Measurements from ENCODE around the gene MRPL36.

DNA sequence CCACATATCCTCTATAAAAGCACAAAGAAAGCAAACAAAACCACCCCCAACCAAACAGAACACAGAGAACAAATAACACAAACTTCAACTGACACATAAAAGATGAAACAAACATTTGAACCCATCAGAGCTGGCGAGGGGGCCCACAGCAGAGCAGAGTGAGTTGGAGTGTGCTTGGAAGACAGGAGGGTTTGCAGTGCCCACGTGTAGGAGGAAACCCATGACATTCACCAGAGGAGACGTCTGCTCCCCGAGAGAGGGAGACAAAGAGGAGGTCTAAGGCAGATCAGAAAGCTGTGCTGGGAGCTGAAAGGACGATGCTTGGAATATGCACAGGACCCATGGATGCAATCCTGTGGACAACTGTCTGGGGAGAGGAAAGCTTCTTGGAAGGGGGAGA is 27.0 kb downstream of the MRPL36 start:
- TF ChIP-seq CTCF (IDR thresholded peaks at IDR 0.05; ENCODE audit: low read length) (peak; percentile 29), EZH2phosphoT487 (IDR thresholded peaks at IDR 0.05; ENCODE audit: low read length) (no peak), EZH2 (optimal IDR thresholded peaks at IDR 0.05; ENCODE audit: low read depth, low read length) (no peak)
